ENCODE data around the gene SSX4B. TPM values are rescaled to one million over a fixed set of nuclear protein-coding genes. Genes with fewer than 3 reads are reported as not detected.

Gene SSX4B
- total and polyA plus RNA-seq, 10 of the 15 experiments (the other 5 are each of a cell fraction or from before 2014, with no cell fraction given) = not detected

DNA sequence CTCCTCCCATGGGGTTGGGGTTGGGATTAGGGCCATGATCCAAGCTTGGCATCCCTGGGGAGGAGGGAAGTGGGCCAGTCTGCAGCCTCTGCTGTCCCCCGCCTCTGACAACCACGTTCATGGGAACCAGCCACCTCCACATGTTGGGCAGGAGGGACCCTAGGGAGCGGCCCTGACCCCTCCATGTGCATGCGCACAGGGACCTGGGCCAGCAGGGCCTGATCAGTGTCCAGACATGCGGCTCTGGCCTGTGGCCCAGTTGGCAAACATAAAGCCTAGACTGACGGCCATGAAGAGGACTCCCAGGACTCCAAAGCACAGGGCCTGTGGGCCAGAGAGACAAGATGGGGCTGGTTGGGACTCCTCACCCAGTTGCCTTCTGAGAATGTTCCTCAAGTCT, 47.0 kb upstream of the SSX4B start:
- Histone ChIP-seq H3K27me3 (replicated peaks in 1 of 2; ENCODE audit: control insufficient read depth in 2 of 2, insufficient read depth in 2 of 2, low read length in 1 of 2) (no peaks in the 10 kb centered on the region), H2AFZ (ENCODE audit: control insufficient read depth, low read depth, low read length) (no peak overlapping the region), H3K27ac (ENCODE audit: control insufficient read depth, insufficient read depth) (no peak overlapping the region), H3K79me2 (ENCODE audit: control insufficient read depth, insufficient read depth, low read length) (no peaks in the 10 kb centered on the region), H3K36me3 (ENCODE audit: control insufficient read depth in 2 of 2, insufficient read depth in 2 of 2, low read length in 1 of 2) (peaks cover 1 to 3% of the 10 kb centered on the region in 2 experiments; a peak in 3 of 4 replicates), H3K9me3 (replicated peaks; ENCODE audit: control insufficient read depth, insufficient read depth, low read length) (no peaks in the 10 kb centered on the region), H3K9ac (ENCODE audit: control insufficient read depth, insufficient read depth, low read length) (no peak overlapping the region), H3K4me3 (no peak overlapping the region), H4K20me1 (ENCODE audit: control insufficient read depth, insufficient read depth) (no peaks in the 10 kb centered on the region), H3K4me1 (ENCODE audit: control insufficient read depth, insufficient read depth, low read length) (no peaks in the 10 kb centered on the region), H3K4me2 (ENCODE audit: control insufficient read depth, insufficient read depth) (no peak overlapping the region)
- TF ChIP-seq PAX5 (IDR thresholded peaks at IDR 0.05; ENCODE audit: borderline replicate concordance, low read depth, low read length) (no peak), ZNF217 (IDR thresholded peaks at IDR 0.05) (no peak), WRNIP1 (IDR thresholded peaks at IDR 0.05; ENCODE audit: borderline replicate concordance, low read depth, low read length) (no peak), EED (IDR thresholded peaks at IDR 0.05; ENCODE audit: low read depth) (no peak), YY1 (IDR thresholded peaks at IDR 0.05; ENCODE audit: low read depth, low read length) (no peak), GABPA (IDR thresholded peaks at IDR 0.05; ENCODE audit: low read depth) (no peak), SMAD1 (IDR thresholded peaks at IDR 0.05; ENCODE audit: low read depth, partially characterized antibody) (no peak), NFYA (IDR thresholded peaks at IDR 0.05; ENCODE audit: borderline replicate concordance, low read depth, low read length) (no peak), USF1 (IDR thresholded peaks at IDR 0.05; ENCODE audit: borderline replicate concordance, extremely low read length, insufficient read depth, low read depth, low read length) (no peak)
- no peak for DNase-seq (ENCODE audit: low read depth, low spot score)
- BruUV-seq (replicated peaks) = TSS peak; percentile 53
- in situ Hi-C loops (cut with MboI) = no loop called here
- intact Hi-C loops (cut with micrococcal nuclease; ENCODE audit: unreplicated experiment) = no loop called here
- CTCF ChIA-PET = no interaction called here
- no peak for ATAC-seq
- SMC1A ChIA-PET (ENCODE audit: uncharacterized antibody, unreplicated experiment) = no interaction called here
- FAIRE-seq = no peak
- 68% methylated on average over 6 of the region's 6 CpGs for WGBS (ENCODE audit: insufficient coverage, insufficient replicate concordance, low lambda C conversion rate, missing lambda C conversion rate)
- RAD21 ChIA-PET (ENCODE audit: unreplicated experiment) = interaction anchor here (0.6 kb wide), 1 partner anchor 402 kb away, joined by 3 read pairs; no protein-coding TSS in a partner anchor
- POLR2A ChIA-PET = no interaction called here

Measured in GM12878 (cell line).